ENCODE results near the gene C10orf95. TPM values are rescaled to one million over a fixed set of nuclear protein-coding genes. Genes with fewer than 3 reads are reported as not detected.

Gene C10orf95
- total and polyA plus RNA-seq, 2 of the 13 experiments (the other 11 are each of a cell fraction or from before 2014, with no cell fraction given): 0.05 to 0.07 TPM

DNA sequence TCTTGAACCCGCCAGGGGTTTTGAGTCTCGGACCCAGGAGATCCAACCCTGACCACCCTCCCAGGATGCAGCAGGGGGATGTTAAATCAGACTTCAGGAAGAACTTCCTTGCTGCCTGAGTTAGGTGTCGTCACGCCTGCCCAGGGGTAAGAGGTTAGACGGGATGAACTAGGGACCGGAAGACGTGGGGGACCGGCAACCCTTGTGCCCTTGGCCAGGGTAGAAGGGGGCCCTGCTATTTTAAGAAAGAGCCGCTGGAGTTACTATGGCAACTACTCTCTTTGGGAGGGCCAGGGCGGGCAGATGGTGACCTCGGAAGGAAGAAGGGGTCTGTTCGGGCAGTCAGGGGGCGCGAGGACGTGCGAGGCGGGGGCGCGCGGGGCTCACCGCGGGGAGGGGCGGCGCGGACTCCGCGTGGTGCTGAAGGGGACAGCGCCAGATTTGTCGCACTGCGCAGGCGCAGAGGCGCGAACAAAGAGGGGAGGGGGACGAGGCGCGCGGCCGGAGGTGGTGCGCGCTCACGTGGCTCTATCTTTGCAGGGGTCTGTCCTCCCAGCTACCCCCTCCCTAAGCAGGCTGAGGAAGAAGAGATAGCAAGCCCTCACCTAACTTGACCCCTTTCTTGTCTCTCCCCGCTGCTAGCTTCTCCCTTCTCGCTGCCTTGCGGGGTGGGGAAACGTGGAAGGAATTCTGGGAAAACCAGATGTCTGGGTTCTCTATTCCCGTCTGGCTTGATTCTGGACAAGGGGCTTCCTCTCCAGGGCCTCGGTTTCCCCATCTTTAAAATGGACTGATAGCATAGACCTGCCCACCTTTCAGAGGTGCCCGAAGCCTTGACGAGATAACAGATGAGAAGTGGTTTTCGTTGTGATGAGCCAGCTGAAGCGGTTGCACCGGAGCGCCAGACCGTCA, 31.8 kb downstream of the C10orf95 start (continued):
- TF ChIP-seq, protein P1, sequence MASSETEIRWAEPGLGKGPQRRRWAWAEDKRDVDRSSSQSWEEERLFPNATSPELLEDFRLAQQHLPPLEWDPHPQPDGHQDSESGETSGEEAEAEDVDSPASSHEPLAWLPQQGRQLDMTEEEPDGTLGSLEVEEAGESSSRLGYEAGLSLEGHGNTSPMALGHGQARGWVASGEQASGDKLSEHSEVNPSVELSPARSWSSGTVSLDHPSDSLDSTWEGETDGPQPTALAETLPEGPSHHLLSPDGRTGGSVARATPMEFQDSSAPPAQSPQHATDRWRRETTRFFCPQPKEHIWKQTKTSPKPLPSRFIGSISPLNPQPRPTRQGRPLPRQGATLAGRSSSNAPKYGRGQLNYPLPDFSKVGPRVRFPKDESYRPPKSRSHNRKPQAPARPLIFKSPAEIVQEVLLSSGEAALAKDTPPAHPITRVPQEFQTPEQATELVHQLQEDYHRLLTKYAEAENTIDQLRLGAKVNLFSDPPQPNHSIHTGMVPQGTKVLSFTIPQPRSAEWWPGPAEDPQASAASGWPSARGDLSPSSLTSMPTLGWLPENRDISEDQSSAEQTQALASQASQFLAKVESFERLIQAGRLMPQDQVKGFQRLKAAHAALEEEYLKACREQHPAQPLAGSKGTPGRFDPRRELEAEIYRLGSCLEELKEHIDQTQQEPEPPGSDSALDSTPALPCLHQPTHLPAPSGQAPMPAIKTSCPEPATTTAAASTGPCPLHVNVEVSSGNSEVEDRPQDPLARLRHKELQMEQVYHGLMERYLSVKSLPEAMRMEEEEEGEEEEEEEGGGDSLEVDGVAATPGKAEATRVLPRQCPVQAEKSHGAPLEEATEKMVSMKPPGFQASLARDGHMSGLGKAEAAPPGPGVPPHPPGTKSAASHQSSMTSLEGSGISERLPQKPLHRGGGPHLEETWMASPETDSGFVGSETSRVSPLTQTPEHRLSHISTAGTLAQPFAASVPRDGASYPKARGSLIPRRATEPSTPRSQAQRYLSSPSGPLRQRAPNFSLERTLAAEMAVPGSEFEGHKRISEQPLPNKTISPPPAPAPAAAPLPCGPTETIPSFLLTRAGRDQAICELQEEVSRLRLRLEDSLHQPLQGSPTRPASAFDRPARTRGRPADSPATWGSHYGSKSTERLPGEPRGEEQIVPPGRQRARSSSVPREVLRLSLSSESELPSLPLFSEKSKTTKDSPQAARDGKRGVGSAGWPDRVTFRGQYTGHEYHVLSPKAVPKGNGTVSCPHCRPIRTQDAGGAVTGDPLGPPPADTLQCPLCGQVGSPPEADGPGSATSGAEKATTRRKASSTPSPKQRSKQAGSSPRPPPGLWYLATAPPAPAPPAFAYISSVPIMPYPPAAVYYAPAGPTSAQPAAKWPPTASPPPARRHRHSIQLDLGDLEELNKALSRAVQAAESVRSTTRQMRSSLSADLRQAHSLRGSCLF (CRISPR knock-in tag; IDR thresholded peaks at IDR 0.05; ENCODE audit: borderline replicate concordance): 0 out of 2 replicates have a peak, but pooled peaks have one; percentile 68
- TF ChIP-seq, protein P2, sequence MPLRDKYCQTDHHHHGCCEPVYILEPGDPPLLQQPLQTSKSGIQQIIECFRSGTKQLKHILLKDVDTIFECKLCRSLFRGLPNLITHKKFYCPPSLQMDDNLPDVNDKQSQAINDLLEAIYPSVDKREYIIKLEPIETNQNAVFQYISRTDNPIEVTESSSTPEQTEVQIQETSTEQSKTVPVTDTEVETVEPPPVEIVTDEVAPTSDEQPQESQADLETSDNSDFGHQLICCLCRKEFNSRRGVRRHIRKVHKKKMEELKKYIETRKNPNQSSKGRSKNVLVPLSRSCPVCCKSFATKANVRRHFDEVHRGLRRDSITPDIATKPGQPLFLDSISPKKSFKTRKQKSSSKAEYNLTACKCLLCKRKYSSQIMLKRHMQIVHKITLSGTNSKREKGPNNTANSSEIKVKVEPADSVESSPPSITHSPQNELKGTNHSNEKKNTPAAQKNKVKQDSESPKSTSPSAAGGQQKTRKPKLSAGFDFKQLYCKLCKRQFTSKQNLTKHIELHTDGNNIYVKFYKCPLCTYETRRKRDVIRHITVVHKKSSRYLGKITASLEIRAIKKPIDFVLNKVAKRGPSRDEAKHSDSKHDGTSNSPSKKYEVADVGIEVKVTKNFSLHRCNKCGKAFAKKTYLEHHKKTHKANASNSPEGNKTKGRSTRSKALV (CRISPR knock-in tag; IDR thresholded peaks at IDR 0.05): peak; percentile 83
- TF ChIP-seq, protein P3, sequence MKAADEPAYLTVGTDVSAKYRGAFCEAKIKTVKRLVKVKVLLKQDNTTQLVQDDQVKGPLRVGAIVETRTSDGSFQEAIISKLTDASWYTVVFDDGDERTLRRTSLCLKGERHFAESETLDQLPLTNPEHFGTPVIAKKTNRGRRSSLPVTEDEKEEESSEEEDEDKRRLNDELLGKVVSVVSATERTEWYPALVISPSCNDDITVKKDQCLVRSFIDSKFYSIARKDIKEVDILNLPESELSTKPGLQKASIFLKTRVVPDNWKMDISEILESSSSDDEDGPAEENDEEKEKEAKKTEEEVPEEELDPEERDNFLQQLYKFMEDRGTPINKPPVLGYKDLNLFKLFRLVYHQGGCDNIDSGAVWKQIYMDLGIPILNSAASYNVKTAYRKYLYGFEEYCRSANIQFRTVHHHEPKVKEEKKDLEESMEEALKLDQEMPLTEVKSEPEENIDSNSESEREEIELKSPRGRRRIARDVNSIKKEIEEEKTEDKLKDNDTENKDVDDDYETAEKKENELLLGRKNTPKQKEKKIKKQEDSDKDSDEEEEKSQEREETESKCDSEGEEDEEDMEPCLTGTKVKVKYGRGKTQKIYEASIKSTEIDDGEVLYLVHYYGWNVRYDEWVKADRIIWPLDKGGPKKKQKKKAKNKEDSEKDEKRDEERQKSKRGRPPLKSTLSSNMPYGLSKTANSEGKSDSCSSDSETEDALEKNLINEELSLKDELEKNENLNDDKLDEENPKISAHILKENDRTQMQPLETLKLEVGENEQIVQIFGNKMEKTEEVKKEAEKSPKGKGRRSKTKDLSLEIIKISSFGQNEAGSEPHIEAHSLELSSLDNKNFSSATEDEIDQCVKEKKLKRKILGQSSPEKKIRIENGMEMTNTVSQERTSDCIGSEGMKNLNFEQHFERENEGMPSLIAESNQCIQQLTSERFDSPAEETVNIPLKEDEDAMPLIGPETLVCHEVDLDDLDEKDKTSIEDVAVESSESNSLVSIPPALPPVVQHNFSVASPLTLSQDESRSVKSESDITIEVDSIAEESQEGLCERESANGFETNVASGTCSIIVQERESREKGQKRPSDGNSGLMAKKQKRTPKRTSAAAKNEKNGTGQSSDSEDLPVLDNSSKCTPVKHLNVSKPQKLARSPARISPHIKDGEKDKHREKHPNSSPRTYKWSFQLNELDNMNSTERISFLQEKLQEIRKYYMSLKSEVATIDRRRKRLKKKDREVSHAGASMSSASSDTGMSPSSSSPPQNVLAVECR (CRISPR knock-in tag; IDR thresholded peaks at IDR 0.05; ENCODE audit: borderline replicate concordance): peak; percentile 82; the same call in 1 of the 2 replicates
- TF ChIP-seq RFXANK (CRISPR knock-in tag; IDR thresholded peaks at IDR 0.05) (no peak), ERF (CRISPR knock-in tag; IDR thresholded peaks at IDR 0.05) (peak; percentile 51), SALL1 (CRISPR knock-in tag; IDR thresholded peaks at IDR 0.05) (peak; percentile 59), PRMT3 (CRISPR knock-in tag; IDR thresholded peaks at IDR 0.05; ENCODE audit: borderline replicate concordance, low read depth) (no peak), KDM4B (CRISPR knock-in tag; IDR thresholded peaks at IDR 0.05) (no peak), RARG (CRISPR knock-in tag; IDR thresholded peaks at IDR 0.05; ENCODE audit: low read depth) (no peak), NR2F6 (IDR thresholded peaks at IDR 0.05) (no peak), NR2F6 (CRISPR knock-in tag; IDR thresholded peaks at IDR 0.05) (0 out of 2 replicates have a peak, but pooled peaks have one; percentile 11), RBFOX2 (IDR thresholded peaks at IDR 0.05; ENCODE audit: low read depth, low read length) (0 out of 2 replicates have a peak, but pooled peaks have one; percentile 26), ZFY (CRISPR knock-in tag; IDR thresholded peaks at IDR 0.05) (no peak; the same call in 1 of the 2 replicates), SIN3A (IDR thresholded peaks at IDR 0.05; ENCODE audit: borderline replicate concordance, low read depth, low read length) (peak; percentile 71; the same call in 1 of the 2 replicates)
